ENCODE results near the gene PLAAT4.
"Not testable (repeated sequence)": the region's sequence is repeated elsewhere in the genome, so short reads cannot be mapped to it uniquely, and the experiment has no call there.

PLAAT4 gene

DNA sequence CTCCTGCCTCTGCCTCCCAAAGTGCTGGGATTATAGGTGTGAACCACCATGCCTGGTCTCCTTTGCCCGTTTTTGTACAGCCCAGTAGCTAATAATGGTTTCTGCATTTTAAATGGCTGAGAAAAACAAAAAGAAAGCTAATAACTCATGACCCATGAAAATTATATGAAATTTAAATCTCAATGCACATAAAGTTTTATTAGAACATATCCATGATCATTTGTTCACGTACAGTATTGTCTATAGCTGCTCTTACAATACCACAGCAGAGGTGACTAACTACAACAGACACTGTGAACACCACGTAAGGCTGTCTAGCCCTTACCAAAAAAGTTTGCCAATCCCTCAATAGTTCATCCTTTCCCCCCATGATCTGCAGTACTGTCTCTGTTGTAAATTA lies 33.0 kb downstream of the PLAAT4 start:
- no peak for DNase-seq (ENCODE audit: low read depth in 3 of 3)

DNA sequence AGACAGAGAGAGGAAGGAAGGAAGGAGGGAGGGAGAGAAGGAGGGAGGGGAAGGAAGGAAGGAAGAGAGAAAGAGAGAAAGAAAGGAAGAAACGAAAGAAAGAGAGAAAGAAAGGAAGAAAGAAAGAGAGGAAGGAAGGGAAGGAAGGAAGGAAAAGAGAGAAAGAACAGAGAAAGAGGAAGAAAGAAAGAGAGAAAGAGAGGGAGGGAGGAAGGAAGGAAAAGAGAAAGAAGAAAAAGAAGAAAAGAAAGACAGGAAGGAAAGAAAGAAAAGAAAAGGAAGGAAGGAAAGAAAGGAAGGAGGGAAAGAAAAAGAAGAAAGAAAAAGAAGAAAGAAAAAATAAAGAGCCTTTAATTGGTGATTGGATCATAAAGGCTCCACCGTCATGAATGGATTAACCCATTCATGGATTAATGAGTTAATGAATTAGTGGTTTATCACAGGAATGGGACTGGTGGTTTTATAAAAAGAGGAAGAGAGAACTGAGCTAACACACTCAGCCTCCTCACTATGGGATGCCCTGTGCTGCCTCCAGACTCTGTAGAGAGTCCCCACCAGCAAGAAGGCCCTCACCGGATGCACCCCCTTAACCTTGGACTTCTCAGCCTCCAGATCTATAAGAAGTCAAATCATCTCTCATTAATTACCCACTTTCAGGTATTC lies 35.5 kb downstream of the PLAAT4 start:
- no peak for DNase-seq (ENCODE audit: low read depth in 3 of 3)

- DNase-seq (ENCODE audit: low read depth in 3 of 3), result no peak
Observed at GRCh38 chr11:63573881-63574855, 37.6 kb downstream of the PLAAT4 start.

- no peak for DNase-seq (ENCODE audit: low read depth in 3 of 3)
Observed at GRCh38 chr11:63574856-63575602, 38.4 kb downstream of the PLAAT4 start.

GRCh38 chr11:63578882-63579281 lies 42.3 kb downstream of the PLAAT4 start:
- DNase-seq (ENCODE audit: low read depth in 3 of 3), result not testable (repeated sequence)

- not testable (repeated sequence) for DNase-seq (ENCODE audit: low read depth in 3 of 3)
Observed at GRCh38 chr11:63581224-63581623, 44.6 kb downstream of the PLAAT4 start.

- no peak for DNase-seq (ENCODE audit: low read depth in 3 of 3)
Observed at GRCh38 chr11:63583357-63583677, 46.7 kb downstream of the PLAAT4 start.

DNA sequence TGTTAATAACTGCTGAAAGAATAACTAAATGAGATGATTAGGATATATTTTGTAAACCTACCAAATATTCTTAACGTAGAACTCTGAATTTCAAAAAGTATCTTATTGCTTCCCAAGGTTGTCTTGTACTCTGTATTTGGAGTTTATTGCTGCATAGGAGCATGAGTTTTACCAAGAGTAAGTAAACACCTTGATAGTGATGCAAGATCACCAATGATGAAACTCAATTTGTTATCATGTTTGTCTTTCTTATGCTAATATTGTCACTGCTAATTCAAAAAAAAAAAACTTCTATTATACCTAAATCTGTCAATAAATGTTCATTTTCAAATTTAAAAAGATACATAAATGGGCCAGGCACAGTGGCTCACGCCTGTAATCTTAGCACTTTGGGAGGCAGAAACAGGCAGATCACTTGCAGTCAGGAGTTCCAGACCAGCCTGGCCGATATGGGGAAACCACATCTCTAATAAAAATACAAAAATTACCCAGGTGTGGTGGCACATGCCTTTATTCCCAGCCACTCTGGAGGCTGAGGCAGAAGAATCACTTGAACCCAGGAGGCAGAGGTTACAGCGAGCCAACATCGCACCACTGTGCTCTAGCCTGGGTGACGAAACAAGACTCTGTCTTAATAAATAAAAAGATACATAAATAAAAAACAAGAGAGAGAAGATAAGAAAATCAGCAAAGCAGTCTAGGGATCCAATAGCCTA lies 50.0 kb downstream of the PLAAT4 start:
- DNase-seq (ENCODE audit: low read depth in 3 of 3), result no peak

DNA sequence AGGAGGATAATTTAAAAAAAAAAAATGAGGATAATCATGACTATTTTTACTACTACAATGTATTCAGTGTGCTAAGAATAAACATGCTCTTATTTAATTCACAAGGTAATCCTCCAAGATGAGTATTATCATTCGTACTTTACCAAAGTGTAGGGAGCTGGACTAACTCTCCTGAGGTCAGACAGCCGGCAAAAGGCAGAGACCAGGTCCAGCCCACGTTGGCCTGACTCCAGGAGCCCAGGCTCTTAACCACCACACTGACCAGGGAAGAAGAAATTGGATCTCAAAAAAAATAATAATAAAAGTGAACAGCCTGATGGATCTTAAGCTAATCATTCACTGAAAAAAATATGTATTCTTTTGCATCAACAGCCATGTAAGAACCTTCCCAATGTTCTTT lies 52.4 kb downstream of the PLAAT4 start:
- no peak for DNase-seq (ENCODE audit: low read depth in 3 of 3)

GRCh38 chr11:63590024-63590788 lies 53.6 kb downstream of the PLAAT4 start:
- no peak for DNase-seq (ENCODE audit: low read depth in 3 of 3)

DNA sequence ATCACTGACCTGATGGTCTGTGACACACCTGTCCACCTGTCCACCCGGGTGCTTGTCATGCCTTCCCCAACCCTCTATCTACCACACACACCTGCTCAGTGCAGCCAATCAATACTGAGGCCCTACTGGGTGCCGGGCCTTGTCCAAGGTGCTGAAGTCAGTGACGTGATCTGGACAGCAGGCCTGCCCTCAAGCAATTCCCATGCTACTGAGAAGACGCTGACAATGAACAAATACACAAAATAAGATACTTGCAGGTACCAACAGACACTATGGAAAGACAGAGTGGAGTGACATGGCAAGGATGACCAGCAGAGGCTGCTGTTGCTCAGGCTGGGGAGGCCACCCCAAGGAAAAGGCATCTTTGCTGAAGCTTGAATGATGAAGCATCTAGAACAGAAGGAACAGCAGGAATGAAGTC lies 56.4 kb downstream of the PLAAT4 start:
- no peak for DNase-seq (ENCODE audit: low read depth in 3 of 3)

DNA sequence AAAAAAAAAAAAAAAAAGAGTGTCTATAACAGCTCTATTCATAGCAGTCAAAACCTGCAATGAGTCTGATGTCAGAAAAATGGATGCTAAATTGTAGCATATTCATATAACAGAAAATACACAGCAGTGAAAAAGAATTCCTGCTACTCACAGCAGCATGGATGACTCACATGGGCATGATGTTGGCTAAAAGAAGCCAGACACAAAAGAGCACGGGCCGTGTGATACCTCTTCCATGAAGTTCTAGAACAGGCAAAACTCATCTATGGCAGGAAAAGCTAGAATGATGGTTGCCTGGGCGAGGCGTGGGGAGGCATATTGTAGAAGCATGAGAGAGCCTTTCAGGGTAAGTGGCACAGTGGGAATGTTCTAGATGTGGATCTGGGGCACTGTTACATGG lies 58.7 kb downstream of the PLAAT4 start:
- DNase-seq (ENCODE audit: low read depth in 3 of 3), result no peak

Data from stimulated activated CD4-positive, alpha-beta T cell treated with anti-CD3 and anti-CD28 coated beads, TNF-alpha, amount 100 ng/mL, for 24 hours (primary cell).